SK-N-SH (cell line): ENCODE results near the gene DTD2.

ENCODE experiments used
- CTCF ChIP-seq: fragments of 200-600 bp; sonication (generic); IDR thresholded peaks from 2 replicates; pipeline ENCODE4 v1.6.1; 2017; ENCODE audit warnings: antibody characterized with exemption, mild to moderate bottlenecking, moderate library complexity
- JUND ChIP-seq: IDR thresholded peaks from 2 replicates; pipeline ENCODE4 v1.4.0; 2012
- REST ChIP-seq: IDR thresholded peaks from 2 replicates; pipeline ENCODE4 v1.6.1; 2012; ENCODE audit warnings: mild to moderate bottlenecking, low read depth, low read length, moderate library complexity

- no peak for TF ChIP-seq CTCF
- no peak for TF ChIP-seq REST
- no peak for TF ChIP-seq JUND
These were observed 17.0 kb downstream of the DTD2 start for GRCh38 chr14:31440280-31440679.
